Astrocyte (in vitro differentiated cells and primary cell): ENCODE data around the gene ULK3.

Source experiments
- CTCF ChIP-seq: IDR thresholded peaks from 2 replicates; pipeline ENCODE4 v1.5.1; 2011; ENCODE audit warnings: low read depth, mild to moderate bottlenecking, inconsistent platforms, low read length, moderate library complexity; ENCODE audit not compliant: insufficient read depth
- EZH2 ChIP-seq: IDR thresholded peaks from 2 replicates; pipeline ENCODE4 v1.6.1; 2012; ENCODE audit warnings: mild to moderate bottlenecking, low read length, inconsistent platforms; ENCODE audit not compliant: insufficient read depth

- TF ChIP-seq CTCF (no peak), EZH2 (no peak)
Measured at GRCh38 chr15:74790080-74790916, 52.7 kb downstream of the ULK3 start.
